Mucosa of descending colon (tissue), 3 donors: ENCODE data around the gene OR2Y1. TPM values are rescaled to one million over a fixed set of nuclear protein-coding genes. Genes with fewer than 3 reads are reported as not detected.
"Not testable (repeated sequence)": the region's sequence is repeated elsewhere in the genome, so short reads cannot be mapped to it uniquely, and the experiment has no call there.

Experiments
- ATAC-seq: fragments of 200-7000 bp; cut with Tn5 transposase; one replicate; pipeline ENCODE4 v1.9.1; 2020; ENCODE audit warnings: mild to moderate bottlenecking, moderate library complexity
- DNase-seq, 3 donors: peaks; one replicate each; pipeline ENCODE4 v3.0.0-alpha.2; 2020
- H3K36me3 ChIP-seq: fragments of 200-600 bp; one replicate; pipeline ENCODE4 v1.8.0; 2021; ENCODE audit warnings: low read depth, mild to moderate bottlenecking
- H3K4me1 ChIP-seq: fragments of 200-600 bp; one replicate; pipeline ENCODE4 v1.8.0; 2021; ENCODE audit warnings: low read depth, mild to moderate bottlenecking
- H3K4me3 ChIP-seq: fragments of 200-600 bp; one replicate; pipeline ENCODE4 v1.8.0; 2021; ENCODE audit warnings: mild to moderate bottlenecking
- H3K9me3 ChIP-seq: fragments of 200-600 bp; one replicate; pipeline ENCODE4 v1.8.0; 2021; ENCODE audit warnings: mild to moderate bottlenecking
- intact Hi-C, 2 donors: fragments of 100-400 bp; cut with DNase I in 1 of 2; cut with micrococcal nuclease in 1 of 2; formaldehyde crosslinking; loops; one replicate each; pipeline versions ENCODE4 v1.11.0 to v1.11.1; 2022; cut with DNase I, micrococcal nuclease
- total RNA-seq, 3 donors: library from RNA; stranded (reverse); fragmentation: NEBNext Ultra II Directional in 2 of 3; extraction: Animal tissue kit (Norgen Biotek cat#: 25700) in 2 of 3; gene quantifications; one replicate each; pipeline versions ENCODE4 v1.2.1 to v1.2.4, GENCODE V29; 2021 to 2023
- TF ChIP-seq, protein P1 (sequence below): fragments of 200-600 bp; IDR thresholded peaks from one replicate; pipeline ENCODE4 v1.8.0; 2022; ENCODE audit warnings: antibody characterized with exemption, mild to moderate bottlenecking
- donor health status: DM: no; HTN: no; CAD: no; lungs with moderate emphysema.
- donor health status: DM: no; HTN: no; CAD: no.
- donor health status: DM: no; HTN: yes; CAD: no.

The OR2Y1 gene
- total RNA-seq, 3 donors from 2014 or later, result not detected

DNA sequence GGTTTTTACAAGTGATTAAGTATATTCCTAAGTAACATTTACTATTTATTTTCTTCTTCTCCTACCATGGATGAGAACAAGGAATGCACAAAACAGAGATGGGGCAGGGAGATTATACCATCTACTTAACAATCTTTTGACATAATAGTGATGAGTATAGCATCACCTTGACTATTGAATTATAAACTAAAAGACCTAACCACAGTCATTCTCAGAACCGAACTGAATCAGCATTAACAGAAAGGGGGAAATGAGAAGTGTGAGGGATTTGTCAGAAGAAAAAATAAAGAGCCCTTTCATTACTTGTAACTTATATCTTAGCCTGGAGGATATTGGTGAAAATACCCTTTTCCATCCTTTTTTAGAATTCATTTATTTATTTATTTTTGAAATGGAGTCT, 21.9 kb downstream of the OR2Y1 start:
- intact Hi-C loops, result no loop called here
- DNase-seq (no peak), ATAC-seq (no peak)
- TF ChIP-seq, protein P1, sequence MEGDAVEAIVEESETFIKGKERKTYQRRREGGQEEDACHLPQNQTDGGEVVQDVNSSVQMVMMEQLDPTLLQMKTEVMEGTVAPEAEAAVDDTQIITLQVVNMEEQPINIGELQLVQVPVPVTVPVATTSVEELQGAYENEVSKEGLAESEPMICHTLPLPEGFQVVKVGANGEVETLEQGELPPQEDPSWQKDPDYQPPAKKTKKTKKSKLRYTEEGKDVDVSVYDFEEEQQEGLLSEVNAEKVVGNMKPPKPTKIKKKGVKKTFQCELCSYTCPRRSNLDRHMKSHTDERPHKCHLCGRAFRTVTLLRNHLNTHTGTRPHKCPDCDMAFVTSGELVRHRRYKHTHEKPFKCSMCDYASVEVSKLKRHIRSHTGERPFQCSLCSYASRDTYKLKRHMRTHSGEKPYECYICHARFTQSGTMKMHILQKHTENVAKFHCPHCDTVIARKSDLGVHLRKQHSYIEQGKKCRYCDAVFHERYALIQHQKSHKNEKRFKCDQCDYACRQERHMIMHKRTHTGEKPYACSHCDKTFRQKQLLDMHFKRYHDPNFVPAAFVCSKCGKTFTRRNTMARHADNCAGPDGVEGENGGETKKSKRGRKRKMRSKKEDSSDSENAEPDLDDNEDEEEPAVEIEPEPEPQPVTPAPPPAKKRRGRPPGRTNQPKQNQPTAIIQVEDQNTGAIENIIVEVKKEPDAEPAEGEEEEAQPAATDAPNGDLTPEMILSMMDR, result no peak
- Histone ChIP-seq H3K36me3 (no peaks in the 10 kb centered on the region), H3K9me3 (no peaks in the 10 kb centered on the region), H3K4me1 (no peaks in the 10 kb centered on the region), H3K4me3 (no peak overlapping the region)

DNA sequence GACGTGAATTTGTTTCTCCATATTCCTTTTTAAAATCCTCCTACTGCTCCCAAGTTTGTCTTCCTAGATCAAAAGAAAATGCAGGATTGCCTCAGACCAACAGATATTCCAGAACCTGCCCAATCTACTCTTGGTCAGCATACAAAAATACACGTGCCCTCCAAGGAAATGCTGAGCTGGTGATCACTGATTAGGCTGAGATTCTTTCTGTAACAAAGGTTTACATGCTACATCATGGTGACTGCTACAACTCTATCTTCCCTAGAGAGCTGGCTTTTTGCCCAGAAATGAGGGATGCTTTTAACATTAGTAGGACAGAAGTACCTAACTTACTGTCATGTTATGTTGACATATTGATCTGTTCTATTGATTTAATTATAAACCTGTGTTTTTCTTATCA, 35.5 kb downstream of the OR2Y1 start:
- DNase-seq (no peak), ATAC-seq (no peak)
- H3K9me3 ChIP-seq, result no peaks in the 10 kb centered on the region
- no peak overlapping the region for H3K4me3 ChIP-seq
- no peaks in the 10 kb centered on the region for H3K36me3 ChIP-seq
- TF ChIP-seq, protein P1, result no peak
- intact Hi-C loops, result no loop called here
- no peaks in the 10 kb centered on the region for H3K4me1 ChIP-seq

GRCh38 chr5:180703912-180704311, 35.9 kb downstream of the OR2Y1 start:
- ATAC-seq (no peak), DNase-seq (no peak)
- no peaks in the 10 kb centered on the region for H3K4me1 ChIP-seq

DNA sequence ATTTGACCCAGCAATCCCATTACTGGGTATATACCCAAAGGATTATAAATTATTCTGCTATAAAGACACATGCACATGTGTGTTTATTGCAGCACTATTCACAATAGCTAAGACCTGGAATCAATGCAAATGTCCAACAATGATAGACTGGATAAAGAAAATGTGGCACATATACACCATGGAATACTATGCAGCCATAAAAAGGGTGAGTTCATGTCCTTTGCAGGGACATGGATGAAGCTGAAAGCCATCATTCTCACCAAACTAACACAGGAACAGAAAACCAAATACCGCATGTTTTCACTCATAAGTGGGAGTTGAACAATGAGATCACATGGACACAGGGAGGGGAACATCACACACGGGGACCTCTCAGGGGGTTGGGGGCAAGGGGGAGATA, 36.5 kb downstream of the OR2Y1 start:
- H3K36me3 ChIP-seq, intact Hi-C loops, ATAC-seq, H3K4me3 ChIP-seq, DNase-seq, H3K9me3 ChIP-seq, H3K4me1 ChIP-seq: not testable (repeated sequence)

More at GRCh38 chr5:180703912-180704311, 35.9 kb downstream of the OR2Y1 start:
- H3K9me3 ChIP-seq, result no peaks in the 10 kb centered on the region
- H3K4me3 ChIP-seq, result no peak overlapping the region
- TF ChIP-seq, protein P1, result no peak
- intact Hi-C loops, result no loop called here
- H3K36me3 ChIP-seq, result no peaks in the 10 kb centered on the region

DNA sequence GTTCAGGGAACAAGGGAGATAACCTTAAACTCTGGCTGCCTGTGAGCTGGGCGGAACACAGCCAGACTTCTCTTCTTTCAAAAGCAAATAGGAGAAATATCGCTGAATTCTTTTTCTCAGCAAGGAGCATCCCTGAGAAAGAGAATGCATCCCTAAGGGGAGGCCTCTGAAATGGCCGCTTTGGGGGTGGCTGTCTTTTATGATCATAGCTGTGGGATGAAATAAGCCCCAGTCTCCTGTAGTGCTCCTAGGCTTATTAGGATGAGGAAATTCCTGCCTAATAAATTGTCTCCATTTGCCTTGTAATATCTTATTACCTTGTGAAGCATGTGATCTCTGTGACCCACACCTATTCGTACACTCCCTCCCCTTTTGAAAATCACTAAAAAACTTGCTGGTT, 39.4 kb downstream of the OR2Y1 start:
- H3K36me3 ChIP-seq, DNase-seq, H3K9me3 ChIP-seq, H3K4me1 ChIP-seq, H3K4me3 ChIP-seq, intact Hi-C loops, ATAC-seq: not testable (repeated sequence)

GRCh38 chr5:180699042-180699441, 40.8 kb downstream of the OR2Y1 start:
- intact Hi-C loops, result no loop called here
- ATAC-seq (no peak), DNase-seq (no peak)
- Histone ChIP-seq H3K9me3 (no peaks in the 10 kb centered on the region), H3K36me3 (no peaks in the 10 kb centered on the region), H3K4me1 (no peaks in the 10 kb centered on the region), H3K4me3 (no peak overlapping the region)
- TF ChIP-seq, protein P1, result no peak

GRCh38 chr5:180696116-180696515, 43.7 kb downstream of the OR2Y1 start:
- Histone ChIP-seq H3K4me1 (no peaks in the 10 kb centered on the region), H3K4me3 (no peak overlapping the region), H3K36me3 (no peaks in the 10 kb centered on the region), H3K9me3 (no peaks in the 10 kb centered on the region)
- TF ChIP-seq, protein P1, result no peak
- intact Hi-C loops, result no loop called here
- ATAC-seq (no peak), DNase-seq (no peak)
